ENCODE results near the gene ZNF280D. TPM values are rescaled to one million over a fixed set of nuclear protein-coding genes. Genes with fewer than 3 reads are reported as not detected.
"Not testable (repeated sequence)": the region's sequence is repeated elsewhere in the genome, so short reads cannot be mapped to it uniquely, and the experiment has no call there.

ZNF280D gene
- total RNA-seq, 2 experiments from 2014 or later: 28.4 to 35.0 TPM

- H3K4me1 Mint-ChIP-seq: peaks cover 12% of the 10 kb centered on the region
- H3K27ac Mint-ChIP-seq: no peak overlapping the region
- no peaks in the 10 kb centered on the region for H3K27me3 Mint-ChIP-seq
- peaks cover 25% of the 10 kb centered on the region for H3K36me3 Mint-ChIP-seq
- POLR2A ChIA-PET: no interaction called here
- H3K9me3 Mint-ChIP-seq: no peaks in the 10 kb centered on the region
- DNase-seq (no peak), ATAC-seq (ENCODE audit: low read depth) (no peak)
- H3K4me3 Mint-ChIP-seq: no peak overlapping the region
Observed at GRCh38 chr15:56719021-56719612, 14.2 kb downstream of the ZNF280D start.

- H3K27ac Mint-ChIP-seq: no peak overlapping the region
- H3K9me3 Mint-ChIP-seq: no peaks in the 10 kb centered on the region
- DNase-seq: no peak
- peaks cover 21% of the 10 kb centered on the region for H3K36me3 Mint-ChIP-seq
- POLR2A ChIA-PET: no interaction called here
- H3K4me1 Mint-ChIP-seq: peaks cover 6% of the 10 kb centered on the region
- no peak overlapping the region for H3K4me3 Mint-ChIP-seq
- no peaks in the 10 kb centered on the region for H3K27me3 Mint-ChIP-seq
- ATAC-seq (ENCODE audit: low read depth): no peak
Observed at GRCh38 chr15:56718560-56718959, 14.7 kb downstream of the ZNF280D start.

GRCh38 chr15:56716334-56716733 is 17.0 kb downstream of the ZNF280D start:
- POLR2A ChIA-PET: no interaction called here
- H3K9me3 Mint-ChIP-seq: no peaks in the 10 kb centered on the region
- H3K4me1 Mint-ChIP-seq: peaks cover 3% of the 10 kb centered on the region

GRCh38 chr15:56715220-56715619 is 18.1 kb downstream of the ZNF280D start:
- Mint-ChIP-seq H3K4me3 (no peak overlapping the region), H3K4me1 (peaks cover 3% of the 10 kb centered on the region), H3K9me3 (no peaks in the 10 kb centered on the region), H3K27ac (no peak overlapping the region), H3K27me3 (no peaks in the 10 kb centered on the region), H3K36me3 (peaks cover 10% of the 10 kb centered on the region)
- DNase-seq: no peak
- no peak for ATAC-seq (ENCODE audit: low read depth)
- POLR2A ChIA-PET: no interaction called here

More at GRCh38 chr15:56716334-56716733, 17.0 kb downstream of the ZNF280D start:
- no peak for DNase-seq
- Mint-ChIP-seq H3K27ac (no peak overlapping the region), H3K36me3 (peaks cover 13% of the 10 kb centered on the region), H3K4me3 (no peak overlapping the region), H3K27me3 (no peaks in the 10 kb centered on the region)
- no peak for ATAC-seq (ENCODE audit: low read depth)

- H3K4me3 Mint-ChIP-seq; POLR2A ChIA-PET; DNase-seq; ATAC-seq (ENCODE audit: low read depth); H3K27ac Mint-ChIP-seq; H3K4me1 Mint-ChIP-seq; H3K9me3 Mint-ChIP-seq; H3K27me3 Mint-ChIP-seq: not testable (repeated sequence)
- H3K36me3 Mint-ChIP-seq: peaks cover 14% of the 10 kb centered on the region
Observed at GRCh38 chr15:56709502-56709901, 23.8 kb downstream of the ZNF280D start.

GRCh38 chr15:56699743-56700142 is 33.6 kb downstream of the ZNF280D start:
- POLR2A ChIA-PET: no interaction called here
- peaks cover 30% of the 10 kb centered on the region for H3K36me3 Mint-ChIP-seq
- no peak for DNase-seq
- no peaks in the 10 kb centered on the region for H3K27me3 Mint-ChIP-seq
- no peaks in the 10 kb centered on the region for H3K9me3 Mint-ChIP-seq
- no peak overlapping the region for H3K27ac Mint-ChIP-seq
- ATAC-seq (ENCODE audit: low read depth): no peak
- no peak overlapping the region for H3K4me3 Mint-ChIP-seq
- peaks cover 1% of the 10 kb centered on the region for H3K4me1 Mint-ChIP-seq

- ATAC-seq (ENCODE audit: low read depth) (no peak), DNase-seq (no peak)
- peaks cover 1% of the 10 kb centered on the region for H3K4me1 Mint-ChIP-seq
- POLR2A ChIA-PET: no interaction called here
- no peaks in the 10 kb centered on the region for H3K27me3 Mint-ChIP-seq
- no peaks in the 10 kb centered on the region for H3K9me3 Mint-ChIP-seq
- peaks cover 25% of the 10 kb centered on the region for H3K36me3 Mint-ChIP-seq
- H3K4me3 Mint-ChIP-seq: no peak overlapping the region
- no peak overlapping the region for H3K27ac Mint-ChIP-seq
Observed at GRCh38 chr15:56698270-56698669, 35.0 kb downstream of the ZNF280D start.

- DNase-seq (no peak), ATAC-seq (ENCODE audit: low read depth) (no peak)
- POLR2A ChIA-PET: no interaction called here
- peaks cover 1% of the 10 kb centered on the region for H3K4me1 Mint-ChIP-seq
- H3K36me3 Mint-ChIP-seq: peaks cover 7% of the 10 kb centered on the region
- no peaks in the 10 kb centered on the region for H3K9me3 Mint-ChIP-seq
- H3K27ac Mint-ChIP-seq: no peak overlapping the region
- H3K4me3 Mint-ChIP-seq: no peak overlapping the region
- H3K27me3 Mint-ChIP-seq: no peaks in the 10 kb centered on the region
Observed at GRCh38 chr15:56693761-56694160, 39.5 kb downstream of the ZNF280D start.

GRCh38 chr15:56690733-56691132 is 42.6 kb downstream of the ZNF280D start:
- Mint-ChIP-seq H3K36me3 (peaks cover 1% of the 10 kb centered on the region), H3K4me1 (peaks cover 1% of the 10 kb centered on the region), H3K4me3 (no peak overlapping the region), H3K27ac (no peak overlapping the region), H3K27me3 (no peaks in the 10 kb centered on the region), H3K9me3 (no peaks in the 10 kb centered on the region)
- no peak for DNase-seq
- POLR2A ChIA-PET: no interaction called here
- no peak for ATAC-seq (ENCODE audit: low read depth)

- Mint-ChIP-seq H3K4me1 (no peaks in the 10 kb centered on the region), H3K27me3 (no peaks in the 10 kb centered on the region), H3K36me3 (peaks cover 4% of the 10 kb centered on the region), H3K4me3 (no peak overlapping the region), H3K27ac (no peak overlapping the region), H3K9me3 (no peaks in the 10 kb centered on the region)
- DNase-seq: no peak
- ATAC-seq (ENCODE audit: low read depth): no peak
- POLR2A ChIA-PET: interaction anchor here (0.6 kb wide), 1 partner anchor 321 kb away, joined by 3 read pairs; no protein-coding TSS in a partner anchor
Observed at GRCh38 chr15:56683908-56684307, 49.4 kb downstream of the ZNF280D start.

GRCh38 chr15:56681113-56681512 is 52.2 kb downstream of the ZNF280D start:
- DNase-seq (no peak), ATAC-seq (ENCODE audit: low read depth) (no peak)
- Mint-ChIP-seq H3K4me1 (no peaks in the 10 kb centered on the region), H3K9me3 (no peaks in the 10 kb centered on the region), H3K27ac (no peak overlapping the region), H3K36me3 (peaks cover 13% of the 10 kb centered on the region), H3K27me3 (no peaks in the 10 kb centered on the region), H3K4me3 (no peak overlapping the region)
- POLR2A ChIA-PET: no interaction called here

GRCh38 chr15:56679225-56679624 is 54.1 kb downstream of the ZNF280D start:
- ATAC-seq (ENCODE audit: low read depth) (no peak), DNase-seq (no peak)
- POLR2A ChIA-PET: no interaction called here
- Mint-ChIP-seq H3K36me3 (peaks cover 22% of the 10 kb centered on the region), H3K27ac (no peak overlapping the region), H3K4me1 (no peaks in the 10 kb centered on the region), H3K9me3 (no peaks in the 10 kb centered on the region), H3K4me3 (no peak overlapping the region), H3K27me3 (no peaks in the 10 kb centered on the region)

- Mint-ChIP-seq H3K36me3 (peaks cover 25% of the 10 kb centered on the region), H3K4me3 (no peak overlapping the region), H3K27me3 (no peaks in the 10 kb centered on the region), H3K4me1 (no peaks in the 10 kb centered on the region), H3K27ac (no peak overlapping the region), H3K9me3 (no peaks in the 10 kb centered on the region)
- ATAC-seq (ENCODE audit: low read depth) (no peak), DNase-seq (no peak)
- POLR2A ChIA-PET: no interaction called here
Observed at GRCh38 chr15:56678571-56678970, 54.7 kb downstream of the ZNF280D start.

GRCh38 chr15:56677271-56677670 is 56.0 kb downstream of the ZNF280D start:
- ATAC-seq (ENCODE audit: low read depth) (no peak), DNase-seq (no peak)
- Mint-ChIP-seq H3K9me3 (no peaks in the 10 kb centered on the region), H3K4me3 (no peak overlapping the region), H3K27ac (no peak overlapping the region), H3K4me1 (peaks cover 3% of the 10 kb centered on the region), H3K36me3 (peaks cover 30% of the 10 kb centered on the region), H3K27me3 (no peaks in the 10 kb centered on the region)
- POLR2A ChIA-PET: no interaction called here

GRCh38 chr15:56675930-56676329 is 57.4 kb downstream of the ZNF280D start:
- DNase-seq (no peak), ATAC-seq (ENCODE audit: low read depth) (no peak)
- H3K27ac Mint-ChIP-seq: no peak overlapping the region
- POLR2A ChIA-PET: no interaction called here
- H3K36me3 Mint-ChIP-seq: peaks cover 38% of the 10 kb centered on the region
- H3K4me1 Mint-ChIP-seq: peaks cover 3% of the 10 kb centered on the region
- H3K4me3 Mint-ChIP-seq: no peak overlapping the region
- H3K9me3 Mint-ChIP-seq: no peaks in the 10 kb centered on the region
- no peaks in the 10 kb centered on the region for H3K27me3 Mint-ChIP-seq
